Mesendoderm (in vitro differentiated cells): ENCODE data around the gene ADCK1.
A peak's percentile ranks its signal among the peaks of the same experiment; 100 is the strongest.

Source experiments
- DNase-seq: peaks from one replicate; pipeline ENCODE4 v3.0.0; 2013
- H2AK5ac ChIP-seq: 2 replicates; pipeline ENCODE4 v1.6.1; 2013; ENCODE audit warnings: low read length, inconsistent platforms
- H2BK120ac ChIP-seq: 2 replicates; pipeline ENCODE4 v1.6.1; 2013; ENCODE audit warnings: low read depth, mild to moderate bottlenecking, low read length, moderate library complexity, mixed read lengths
- H2BK15ac ChIP-seq: replicated peaks from 2 replicates; pipeline ENCODE4 v1.6.1; 2013; ENCODE audit warnings: low read depth, mild to moderate bottlenecking, moderate library complexity
- H2BK5ac ChIP-seq: 2 replicates; pipeline ENCODE4 v1.6.1; 2013; ENCODE audit warnings: low read length, inconsistent platforms
- H3K18ac ChIP-seq: 2 replicates; pipeline ENCODE4 v1.6.1; 2013; ENCODE audit warnings: mild to moderate bottlenecking, low read length, mixed read lengths
- H3K23ac ChIP-seq: one replicate; pipeline ENCODE4 v1.6.1; 2013; ENCODE audit warnings: low read length
- H3K27ac ChIP-seq: 2 replicates; pipeline ENCODE4 v1.5.1; 2013; ENCODE audit warnings: low read depth, mild to moderate bottlenecking, inconsistent platforms, low read length, moderate library complexity
- H3K27me3 ChIP-seq: 2 replicates; pipeline ENCODE4 v1.6.1; 2013; ENCODE audit warnings: low read length, control low read depth, mild to moderate bottlenecking, inconsistent platforms; ENCODE audit not compliant: insufficient read depth, poor library complexity
- H3K36me3 ChIP-seq: 2 replicates; pipeline ENCODE4 v1.6.1; 2013; ENCODE audit warnings: low read length, inconsistent platforms; ENCODE audit not compliant: control insufficient read depth, insufficient read depth
- H3K4ac ChIP-seq: one replicate; pipeline ENCODE4 v1.6.1; 2013; ENCODE audit warnings: low read depth, mild to moderate bottlenecking, low read length, moderate library complexity
- H3K4me1 ChIP-seq: 2 replicates; pipeline ENCODE4 v1.6.1; 2013; ENCODE audit warnings: low read depth, low read length, inconsistent platforms; ENCODE audit not compliant: control insufficient read depth
- H3K4me2 ChIP-seq: 2 replicates; pipeline ENCODE4 v1.6.1; 2013; ENCODE audit warnings: low read length
- H3K4me3 ChIP-seq: 2 replicates; pipeline ENCODE4 v1.5.1; 2013; ENCODE audit warnings: mild to moderate bottlenecking, low read length
- H3K56ac ChIP-seq: one replicate; pipeline ENCODE4 v1.6.1; 2013; ENCODE audit warnings: low read length
- H3K79me1 ChIP-seq: 2 replicates; pipeline ENCODE4 v1.6.1; 2013; ENCODE audit warnings: low read length, inconsistent platforms
- H3K79me2 ChIP-seq: 2 replicates; pipeline ENCODE4 v1.6.1; 2013; ENCODE audit warnings: mild to moderate bottlenecking, low read length; ENCODE audit not compliant: control insufficient read depth, insufficient read depth
- H3K9ac ChIP-seq: 2 replicates; pipeline ENCODE4 v1.6.1; 2013; ENCODE audit warnings: low read length, inconsistent platforms
- H4K5ac ChIP-seq: one replicate; pipeline ENCODE4 v1.6.1; 2013; ENCODE audit warnings: low read length
- H4K8ac ChIP-seq: one replicate; pipeline ENCODE4 v1.6.1; 2013; ENCODE audit warnings: low read depth, mild to moderate bottlenecking, control low read depth, low read length, moderate library complexity
- WGBS: extraction: QIAGEN DNeasy Blood & Tissue Kit; methylation state at CpG from one replicate; pipeline ENCODE4 v1.1.7; 2013; ENCODE audit warnings: low lambda C conversion rate, missing lambda C conversion rate; ENCODE audit not compliant: insufficient coverage; ENCODE audit errors: extremely low coverage; 5-methylcytosine and 5-hydroxymethylcytosine counted together

ADCK1 gene

GRCh38 chr14:77822307-77822706 lies 22.4 kb downstream of the ADCK1 start:
- no peak overlapping the region for H3K23ac ChIP-seq
- H3K27ac ChIP-seq: no peak overlapping the region
- no peak overlapping the region for H3K4me3 ChIP-seq
- H3K36me3 ChIP-seq: no peaks in the 10 kb centered on the region
- no peak overlapping the region for H3K9ac ChIP-seq
- no peak overlapping the region for H2BK15ac ChIP-seq
- H3K18ac ChIP-seq: no peak overlapping the region
- no peak overlapping the region for H3K4ac ChIP-seq
- no peak overlapping the region for H4K8ac ChIP-seq
- no peak overlapping the region for H2AK5ac ChIP-seq
- H2BK120ac ChIP-seq: no peak overlapping the region
- H3K79me1 ChIP-seq: no peaks in the 10 kb centered on the region
- peak; percentile 18 for DNase-seq
- no peak overlapping the region for H3K4me2 ChIP-seq
- no peak overlapping the region for H3K56ac ChIP-seq
- WGBS: no CpG with 5 or more reads among the region's 5 CpGs
- H3K27me3 ChIP-seq: no peaks in the 10 kb centered on the region
- H4K5ac ChIP-seq: no peak overlapping the region
- no peak overlapping the region for H2BK5ac ChIP-seq
- H3K79me2 ChIP-seq: no peaks in the 10 kb centered on the region
- no peaks in the 10 kb centered on the region for H3K4me1 ChIP-seq

GRCh38 chr14:77822741-77823140 lies 22.8 kb downstream of the ADCK1 start:
- H4K5ac ChIP-seq: no peak overlapping the region
- H3K27ac ChIP-seq: no peak overlapping the region
- H3K23ac ChIP-seq: no peak overlapping the region
- H2BK120ac ChIP-seq: no peak overlapping the region
- no peak overlapping the region for H3K56ac ChIP-seq
- no peak overlapping the region for H2BK5ac ChIP-seq
- H2AK5ac ChIP-seq: no peak overlapping the region
- H2BK15ac ChIP-seq: no peak overlapping the region
- H4K8ac ChIP-seq: no peak overlapping the region
- DNase-seq: no peak
- no peak overlapping the region for H3K4me2 ChIP-seq
- no peaks in the 10 kb centered on the region for H3K27me3 ChIP-seq
- H3K79me1 ChIP-seq: no peaks in the 10 kb centered on the region
- H3K9ac ChIP-seq: no peak overlapping the region
- H3K36me3 ChIP-seq: no peaks in the 10 kb centered on the region
- no CpG with 5 or more reads among the region's 3 CpGs for WGBS
- no peak overlapping the region for H3K18ac ChIP-seq
- H3K79me2 ChIP-seq: no peaks in the 10 kb centered on the region
- no peaks in the 10 kb centered on the region for H3K4me1 ChIP-seq
- H3K4ac ChIP-seq: no peak overlapping the region
- H3K4me3 ChIP-seq: no peak overlapping the region

- H3K23ac ChIP-seq: no peak overlapping the region
- no peak overlapping the region for H2BK15ac ChIP-seq
- no peaks in the 10 kb centered on the region for H3K27me3 ChIP-seq
- H3K36me3 ChIP-seq: no peaks in the 10 kb centered on the region
- H3K9ac ChIP-seq: no peak overlapping the region
- no peak overlapping the region for H2AK5ac ChIP-seq
- no peak overlapping the region for H3K4ac ChIP-seq
- no peak overlapping the region for H4K5ac ChIP-seq
- H3K79me2 ChIP-seq: no peaks in the 10 kb centered on the region
- no peaks in the 10 kb centered on the region for H3K4me1 ChIP-seq
- H3K27ac ChIP-seq: no peak overlapping the region
- H3K4me2 ChIP-seq: no peak overlapping the region
- H2BK120ac ChIP-seq: no peak overlapping the region
- no CpG with 5 or more reads among the region's 3 CpGs for WGBS
- H3K79me1 ChIP-seq: no peaks in the 10 kb centered on the region
- H3K56ac ChIP-seq: no peak overlapping the region
- no peak for DNase-seq
- H3K4me3 ChIP-seq: no peak overlapping the region
- no peak overlapping the region for H3K18ac ChIP-seq
- H4K8ac ChIP-seq: no peak overlapping the region
- no peak overlapping the region for H2BK5ac ChIP-seq
Observed at GRCh38 chr14:77823378-77823777, 23.5 kb downstream of the ADCK1 start.

- Histone ChIP-seq H2BK5ac (no peak overlapping the region), H3K4me2 (no peak overlapping the region), H4K5ac (no peak overlapping the region), H3K36me3 (no peaks in the 10 kb centered on the region), H3K23ac (no peak overlapping the region), H3K18ac (no peak overlapping the region), H3K4me1 (no peaks in the 10 kb centered on the region), H2AK5ac (no peak overlapping the region), H2BK15ac (no peak overlapping the region), H3K27ac (no peak overlapping the region), H3K27me3 (no peaks in the 10 kb centered on the region), H3K9ac (no peak overlapping the region), H3K4ac (no peak overlapping the region), H3K79me2 (no peaks in the 10 kb centered on the region), H2BK120ac (no peak overlapping the region), H3K56ac (no peak overlapping the region), H3K79me1 (no peaks in the 10 kb centered on the region), H4K8ac (no peak overlapping the region), H3K4me3 (no peak overlapping the region)
- no CpG with 5 or more reads among the region's 16 CpGs for WGBS
- DNase-seq: no peak
Observed at GRCh38 chr14:77825895-77826519, 26.1 kb downstream of the ADCK1 start.

GRCh38 chr14:77830692-77831091 lies 30.8 kb downstream of the ADCK1 start:
- H3K79me1 ChIP-seq: no peaks in the 10 kb centered on the region
- no CpG with 5 or more reads among the region's 2 CpGs for WGBS
- no peak overlapping the region for H3K4me3 ChIP-seq
- no peak overlapping the region for H2BK15ac ChIP-seq
- H2BK5ac ChIP-seq: no peak overlapping the region
- H3K4me1 ChIP-seq: no peaks in the 10 kb centered on the region
- H3K56ac ChIP-seq: no peak overlapping the region
- no peak overlapping the region for H4K8ac ChIP-seq
- H2AK5ac ChIP-seq: no peak overlapping the region
- no peak overlapping the region for H2BK120ac ChIP-seq
- no peak overlapping the region for H3K18ac ChIP-seq
- H3K27ac ChIP-seq: no peak overlapping the region
- no peak overlapping the region for H4K5ac ChIP-seq
- no peak overlapping the region for H3K23ac ChIP-seq
- no peaks in the 10 kb centered on the region for H3K27me3 ChIP-seq
- H3K9ac ChIP-seq: no peak overlapping the region
- H3K4me2 ChIP-seq: no peak overlapping the region
- DNase-seq: peak; percentile 5
- H3K4ac ChIP-seq: no peak overlapping the region
- H3K79me2 ChIP-seq: no peaks in the 10 kb centered on the region
- H3K36me3 ChIP-seq: no peaks in the 10 kb centered on the region

- H3K27ac ChIP-seq: no peak overlapping the region
- no peaks in the 10 kb centered on the region for H3K79me1 ChIP-seq
- H2BK15ac ChIP-seq: no peak overlapping the region
- DNase-seq: no peak
- no peak overlapping the region for H3K4me2 ChIP-seq
- H3K4ac ChIP-seq: no peak overlapping the region
- no peak overlapping the region for H3K56ac ChIP-seq
- H4K8ac ChIP-seq: no peak overlapping the region
- no peaks in the 10 kb centered on the region for H3K79me2 ChIP-seq
- no CpG with 5 or more reads among the region's 3 CpGs for WGBS
- no peak overlapping the region for H2BK120ac ChIP-seq
- H3K4me1 ChIP-seq: no peaks in the 10 kb centered on the region
- H3K23ac ChIP-seq: no peak overlapping the region
- no peak overlapping the region for H3K4me3 ChIP-seq
- no peak overlapping the region for H2AK5ac ChIP-seq
- no peak overlapping the region for H3K9ac ChIP-seq
- H3K27me3 ChIP-seq: no peaks in the 10 kb centered on the region
- H3K36me3 ChIP-seq: no peaks in the 10 kb centered on the region
- no peak overlapping the region for H4K5ac ChIP-seq
- no peak overlapping the region for H3K18ac ChIP-seq
- no peak overlapping the region for H2BK5ac ChIP-seq
Observed at GRCh38 chr14:77832297-77832696, 32.4 kb downstream of the ADCK1 start.
